Measurements from ENCODE around the gene FASN. TPM values are rescaled to one million over a fixed set of nuclear protein-coding genes. Genes with fewer than 3 reads are reported as not detected.

FASN gene
- total and polyA plus RNA-seq, 2 of the 13 experiments (the other 11 are each of a cell fraction or from before 2014, with no cell fraction given): 51.7 to 101 TPM

DNA sequence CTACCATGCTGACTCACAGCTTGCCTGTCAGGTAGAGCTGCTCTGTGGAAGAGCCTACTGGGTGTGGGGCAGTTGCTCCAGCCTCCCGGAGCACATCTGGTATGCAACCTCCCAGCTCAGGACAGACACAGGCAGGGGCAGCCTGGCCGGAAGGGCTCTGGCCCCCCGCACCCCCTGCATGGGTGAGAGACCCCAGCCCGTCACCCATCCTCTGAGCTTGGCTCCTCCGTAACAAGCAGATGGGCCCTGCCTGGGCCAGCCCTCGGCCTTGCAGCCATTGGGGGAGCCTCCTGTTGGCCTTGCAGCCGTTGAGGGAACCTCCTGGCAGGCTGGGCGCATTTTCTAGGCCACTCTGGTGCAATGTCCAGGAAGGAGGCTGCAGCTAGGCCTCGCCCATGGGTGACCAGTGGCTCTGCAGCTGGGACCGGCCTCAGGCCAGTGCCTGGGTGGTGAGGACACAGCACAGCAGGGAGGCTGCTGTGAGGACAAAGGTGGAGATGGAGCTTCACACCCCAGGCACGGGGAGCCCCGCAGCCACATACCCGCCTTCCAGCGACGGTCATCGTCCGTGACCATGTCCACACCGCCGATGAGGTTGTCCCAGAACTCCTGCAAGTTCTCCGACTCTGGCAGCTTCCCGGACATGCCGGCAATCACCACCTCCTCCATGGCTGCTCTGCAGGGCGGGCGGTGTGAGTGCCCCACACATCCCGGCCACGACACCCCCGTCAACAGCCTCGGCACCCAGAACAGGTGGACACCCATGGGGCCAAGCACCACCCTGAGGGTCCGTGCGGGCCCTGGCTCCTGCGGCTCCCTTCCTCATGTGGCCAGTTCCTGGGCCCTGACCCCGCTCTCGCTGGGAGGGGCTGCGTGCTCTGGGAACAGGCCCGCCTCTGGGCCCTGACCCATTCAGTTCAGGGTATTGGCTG is 2.0 kb downstream of the FASN start (continued):
- TF ChIP-seq, protein P1, sequence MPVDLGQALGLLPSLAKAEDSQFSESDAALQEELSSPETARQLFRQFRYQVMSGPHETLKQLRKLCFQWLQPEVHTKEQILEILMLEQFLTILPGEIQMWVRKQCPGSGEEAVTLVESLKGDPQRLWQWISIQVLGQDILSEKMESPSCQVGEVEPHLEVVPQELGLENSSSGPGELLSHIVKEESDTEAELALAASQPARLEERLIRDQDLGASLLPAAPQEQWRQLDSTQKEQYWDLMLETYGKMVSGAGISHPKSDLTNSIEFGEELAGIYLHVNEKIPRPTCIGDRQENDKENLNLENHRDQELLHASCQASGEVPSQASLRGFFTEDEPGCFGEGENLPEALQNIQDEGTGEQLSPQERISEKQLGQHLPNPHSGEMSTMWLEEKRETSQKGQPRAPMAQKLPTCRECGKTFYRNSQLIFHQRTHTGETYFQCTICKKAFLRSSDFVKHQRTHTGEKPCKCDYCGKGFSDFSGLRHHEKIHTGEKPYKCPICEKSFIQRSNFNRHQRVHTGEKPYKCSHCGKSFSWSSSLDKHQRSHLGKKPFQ (CRISPR knock-in tag; IDR thresholded peaks at IDR 0.05; ENCODE audit: insufficient replicate concordance): no peak
- TF ChIP-seq, protein P2, sequence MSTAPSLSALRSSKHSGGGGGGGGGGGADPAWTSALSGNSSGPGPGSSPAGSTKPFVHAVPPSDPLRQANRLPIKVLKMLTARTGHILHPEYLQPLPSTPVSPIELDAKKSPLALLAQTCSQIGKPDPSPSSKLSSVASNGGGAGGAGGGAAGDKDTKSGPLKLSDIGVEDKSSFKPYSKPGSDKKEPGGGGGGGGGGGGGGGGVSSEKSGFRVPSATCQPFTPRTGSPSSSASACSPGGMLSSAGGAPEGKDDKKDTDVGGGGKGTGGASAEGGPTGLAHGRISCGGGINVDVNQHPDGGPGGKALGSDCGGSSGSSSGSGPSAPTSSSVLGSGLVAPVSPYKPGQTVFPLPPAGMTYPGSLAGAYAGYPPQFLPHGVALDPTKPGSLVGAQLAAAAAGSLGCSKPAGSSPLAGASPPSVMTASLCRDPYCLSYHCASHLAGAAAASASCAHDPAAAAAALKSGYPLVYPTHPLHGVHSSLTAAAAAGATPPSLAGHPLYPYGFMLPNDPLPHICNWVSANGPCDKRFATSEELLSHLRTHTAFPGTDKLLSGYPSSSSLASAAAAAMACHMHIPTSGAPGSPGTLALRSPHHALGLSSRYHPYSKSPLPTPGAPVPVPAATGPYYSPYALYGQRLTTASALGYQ (CRISPR knock-in tag; IDR thresholded peaks at IDR 0.05): no peak
- TF ChIP-seq, protein P3, sequence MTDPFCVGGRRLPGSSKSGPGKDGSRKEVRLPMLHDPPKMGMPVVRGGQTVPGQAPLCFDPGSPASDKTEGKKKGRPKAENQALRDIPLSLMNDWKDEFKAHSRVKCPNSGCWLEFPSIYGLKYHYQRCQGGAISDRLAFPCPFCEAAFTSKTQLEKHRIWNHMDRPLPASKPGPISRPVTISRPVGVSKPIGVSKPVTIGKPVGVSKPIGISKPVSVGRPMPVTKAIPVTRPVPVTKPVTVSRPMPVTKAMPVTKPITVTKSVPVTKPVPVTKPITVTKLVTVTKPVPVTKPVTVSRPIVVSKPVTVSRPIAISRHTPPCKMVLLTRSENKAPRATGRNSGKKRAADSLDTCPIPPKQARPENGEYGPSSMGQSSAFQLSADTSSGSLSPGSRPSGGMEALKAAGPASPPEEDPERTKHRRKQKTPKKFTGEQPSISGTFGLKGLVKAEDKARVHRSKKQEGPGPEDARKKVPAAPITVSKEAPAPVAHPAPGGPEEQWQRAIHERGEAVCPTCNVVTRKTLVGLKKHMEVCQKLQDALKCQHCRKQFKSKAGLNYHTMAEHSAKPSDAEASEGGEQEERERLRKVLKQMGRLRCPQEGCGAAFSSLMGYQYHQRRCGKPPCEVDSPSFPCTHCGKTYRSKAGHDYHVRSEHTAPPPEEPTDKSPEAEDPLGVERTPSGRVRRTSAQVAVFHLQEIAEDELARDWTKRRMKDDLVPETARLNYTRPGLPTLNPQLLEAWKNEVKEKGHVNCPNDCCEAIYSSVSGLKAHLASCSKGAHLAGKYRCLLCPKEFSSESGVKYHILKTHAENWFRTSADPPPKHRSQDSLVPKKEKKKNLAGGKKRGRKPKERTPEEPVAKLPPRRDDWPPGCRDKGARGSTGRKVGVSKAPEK (CRISPR knock-in tag; IDR thresholded peaks at IDR 0.05; ENCODE audit: borderline replicate concordance): no peak
- TF ChIP-seq, protein P4, sequence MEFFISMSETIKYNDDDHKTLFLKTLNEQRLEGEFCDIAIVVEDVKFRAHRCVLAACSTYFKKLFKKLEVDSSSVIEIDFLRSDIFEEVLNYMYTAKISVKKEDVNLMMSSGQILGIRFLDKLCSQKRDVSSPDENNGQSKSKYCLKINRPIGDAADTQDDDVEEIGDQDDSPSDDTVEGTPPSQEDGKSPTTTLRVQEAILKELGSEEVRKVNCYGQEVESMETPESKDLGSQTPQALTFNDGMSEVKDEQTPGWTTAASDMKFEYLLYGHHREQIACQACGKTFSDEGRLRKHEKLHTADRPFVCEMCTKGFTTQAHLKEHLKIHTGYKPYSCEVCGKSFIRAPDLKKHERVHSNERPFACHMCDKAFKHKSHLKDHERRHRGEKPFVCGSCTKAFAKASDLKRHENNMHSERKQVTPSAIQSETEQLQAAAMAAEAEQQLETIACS (CRISPR knock-in tag; IDR thresholded peaks at IDR 0.05): peak; percentile 51; the same call in 1 of the 2 replicates
- TF ChIP-seq, protein P5, sequence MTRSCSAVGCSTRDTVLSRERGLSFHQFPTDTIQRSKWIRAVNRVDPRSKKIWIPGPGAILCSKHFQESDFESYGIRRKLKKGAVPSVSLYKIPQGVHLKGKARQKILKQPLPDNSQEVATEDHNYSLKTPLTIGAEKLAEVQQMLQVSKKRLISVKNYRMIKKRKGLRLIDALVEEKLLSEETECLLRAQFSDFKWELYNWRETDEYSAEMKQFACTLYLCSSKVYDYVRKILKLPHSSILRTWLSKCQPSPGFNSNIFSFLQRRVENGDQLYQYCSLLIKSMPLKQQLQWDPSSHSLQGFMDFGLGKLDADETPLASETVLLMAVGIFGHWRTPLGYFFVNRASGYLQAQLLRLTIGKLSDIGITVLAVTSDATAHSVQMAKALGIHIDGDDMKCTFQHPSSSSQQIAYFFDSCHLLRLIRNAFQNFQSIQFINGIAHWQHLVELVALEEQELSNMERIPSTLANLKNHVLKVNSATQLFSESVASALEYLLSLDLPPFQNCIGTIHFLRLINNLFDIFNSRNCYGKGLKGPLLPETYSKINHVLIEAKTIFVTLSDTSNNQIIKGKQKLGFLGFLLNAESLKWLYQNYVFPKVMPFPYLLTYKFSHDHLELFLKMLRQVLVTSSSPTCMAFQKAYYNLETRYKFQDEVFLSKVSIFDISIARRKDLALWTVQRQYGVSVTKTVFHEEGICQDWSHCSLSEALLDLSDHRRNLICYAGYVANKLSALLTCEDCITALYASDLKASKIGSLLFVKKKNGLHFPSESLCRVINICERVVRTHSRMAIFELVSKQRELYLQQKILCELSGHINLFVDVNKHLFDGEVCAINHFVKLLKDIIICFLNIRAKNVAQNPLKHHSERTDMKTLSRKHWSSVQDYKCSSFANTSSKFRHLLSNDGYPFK (CRISPR knock-in tag; IDR thresholded peaks at IDR 0.05; ENCODE audit: borderline replicate concordance): no peak
- TF ChIP-seq ZSCAN29 (CRISPR knock-in tag; conservative IDR thresholded peaks at IDR 0.05): no peak; the same call in 1 of the 2 replicates
- TF ChIP-seq, protein P6, sequence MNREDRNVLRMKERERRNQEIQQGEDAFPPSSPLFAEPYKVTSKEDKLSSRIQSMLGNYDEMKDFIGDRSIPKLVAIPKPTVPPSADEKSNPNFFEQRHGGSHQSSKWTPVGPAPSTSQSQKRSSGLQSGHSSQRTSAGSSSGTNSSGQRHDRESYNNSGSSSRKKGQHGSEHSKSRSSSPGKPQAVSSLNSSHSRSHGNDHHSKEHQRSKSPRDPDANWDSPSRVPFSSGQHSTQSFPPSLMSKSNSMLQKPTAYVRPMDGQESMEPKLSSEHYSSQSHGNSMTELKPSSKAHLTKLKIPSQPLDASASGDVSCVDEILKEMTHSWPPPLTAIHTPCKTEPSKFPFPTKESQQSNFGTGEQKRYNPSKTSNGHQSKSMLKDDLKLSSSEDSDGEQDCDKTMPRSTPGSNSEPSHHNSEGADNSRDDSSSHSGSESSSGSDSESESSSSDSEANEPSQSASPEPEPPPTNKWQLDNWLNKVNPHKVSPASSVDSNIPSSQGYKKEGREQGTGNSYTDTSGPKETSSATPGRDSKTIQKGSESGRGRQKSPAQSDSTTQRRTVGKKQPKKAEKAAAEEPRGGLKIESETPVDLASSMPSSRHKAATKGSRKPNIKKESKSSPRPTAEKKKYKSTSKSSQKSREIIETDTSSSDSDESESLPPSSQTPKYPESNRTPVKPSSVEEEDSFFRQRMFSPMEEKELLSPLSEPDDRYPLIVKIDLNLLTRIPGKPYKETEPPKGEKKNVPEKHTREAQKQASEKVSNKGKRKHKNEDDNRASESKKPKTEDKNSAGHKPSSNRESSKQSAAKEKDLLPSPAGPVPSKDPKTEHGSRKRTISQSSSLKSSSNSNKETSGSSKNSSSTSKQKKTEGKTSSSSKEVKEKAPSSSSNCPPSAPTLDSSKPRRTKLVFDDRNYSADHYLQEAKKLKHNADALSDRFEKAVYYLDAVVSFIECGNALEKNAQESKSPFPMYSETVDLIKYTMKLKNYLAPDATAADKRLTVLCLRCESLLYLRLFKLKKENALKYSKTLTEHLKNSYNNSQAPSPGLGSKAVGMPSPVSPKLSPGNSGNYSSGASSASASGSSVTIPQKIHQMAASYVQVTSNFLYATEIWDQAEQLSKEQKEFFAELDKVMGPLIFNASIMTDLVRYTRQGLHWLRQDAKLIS (CRISPR knock-in tag; IDR thresholded peaks at IDR 0.05): no peak
- TF ChIP-seq, protein P7, sequence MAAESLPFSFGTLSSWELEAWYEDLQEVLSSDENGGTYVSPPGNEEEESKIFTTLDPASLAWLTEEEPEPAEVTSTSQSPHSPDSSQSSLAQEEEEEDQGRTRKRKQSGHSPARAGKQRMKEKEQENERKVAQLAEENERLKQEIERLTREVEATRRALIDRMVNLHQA (CRISPR knock-in tag; IDR thresholded peaks at IDR 0.05): no peak
- TF ChIP-seq GATAD1 (CRISPR knock-in tag; IDR thresholded peaks at IDR 0.05): no peak
- TF ChIP-seq AHR (CRISPR knock-in tag; IDR thresholded peaks at IDR 0.05): 0 out of 2 replicates have a peak, but pooled peaks have one; percentile 20
- TF ChIP-seq BRCA1 (CRISPR knock-in tag; IDR thresholded peaks at IDR 0.05): 0 out of 2 replicates have a peak, but pooled peaks have one; percentile 51

Data from HepG2 (cell line).